ENCODE results near the gene EPB41L4A.
"Not testable (repeated sequence)": the region's sequence is repeated elsewhere in the genome, so short reads cannot be mapped to it uniquely, and the experiment has no call there.

Gene EPB41L4A

DNA sequence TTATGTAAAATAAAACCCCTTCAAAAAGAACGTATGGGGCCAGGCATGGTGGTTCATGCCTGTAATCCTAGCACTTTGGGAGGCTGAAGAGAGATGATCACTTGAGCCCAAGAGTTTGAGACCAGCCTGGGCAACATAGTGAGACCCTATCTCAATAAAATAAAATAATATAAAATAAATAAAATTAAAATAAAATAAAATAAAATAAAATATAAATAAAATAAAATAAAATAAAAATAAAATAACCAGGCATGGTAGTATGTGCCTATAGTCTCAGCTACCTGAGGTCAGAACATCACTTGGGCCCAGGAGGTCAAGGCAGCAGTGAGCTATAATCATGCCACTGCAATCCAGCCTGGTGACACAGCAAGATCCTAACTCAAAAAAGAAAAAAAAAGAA, 185.1 kb downstream of the EPB41L4A start:
- TF ChIP-seq, protein P1, sequence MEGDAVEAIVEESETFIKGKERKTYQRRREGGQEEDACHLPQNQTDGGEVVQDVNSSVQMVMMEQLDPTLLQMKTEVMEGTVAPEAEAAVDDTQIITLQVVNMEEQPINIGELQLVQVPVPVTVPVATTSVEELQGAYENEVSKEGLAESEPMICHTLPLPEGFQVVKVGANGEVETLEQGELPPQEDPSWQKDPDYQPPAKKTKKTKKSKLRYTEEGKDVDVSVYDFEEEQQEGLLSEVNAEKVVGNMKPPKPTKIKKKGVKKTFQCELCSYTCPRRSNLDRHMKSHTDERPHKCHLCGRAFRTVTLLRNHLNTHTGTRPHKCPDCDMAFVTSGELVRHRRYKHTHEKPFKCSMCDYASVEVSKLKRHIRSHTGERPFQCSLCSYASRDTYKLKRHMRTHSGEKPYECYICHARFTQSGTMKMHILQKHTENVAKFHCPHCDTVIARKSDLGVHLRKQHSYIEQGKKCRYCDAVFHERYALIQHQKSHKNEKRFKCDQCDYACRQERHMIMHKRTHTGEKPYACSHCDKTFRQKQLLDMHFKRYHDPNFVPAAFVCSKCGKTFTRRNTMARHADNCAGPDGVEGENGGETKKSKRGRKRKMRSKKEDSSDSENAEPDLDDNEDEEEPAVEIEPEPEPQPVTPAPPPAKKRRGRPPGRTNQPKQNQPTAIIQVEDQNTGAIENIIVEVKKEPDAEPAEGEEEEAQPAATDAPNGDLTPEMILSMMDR (IDR thresholded peaks at IDR 0.05; ENCODE audit: low read depth, low read length) = no peak
- no peak for DNase-seq
- H3K9me3 ChIP-seq (ENCODE audit: severe bottlenecking) = no peaks in the 10 kb centered on the region
- H3K4me3 ChIP-seq (ENCODE audit: low read depth, low read length) = no peak overlapping the region
- H3K36me3 ChIP-seq = no peaks in the 10 kb centered on the region
- no peak overlapping the region for H3K27ac ChIP-seq
- no peaks in the 10 kb centered on the region for H3K27me3 ChIP-seq (ENCODE audit: insufficient read depth, low read depth, severe bottlenecking)

DNA sequence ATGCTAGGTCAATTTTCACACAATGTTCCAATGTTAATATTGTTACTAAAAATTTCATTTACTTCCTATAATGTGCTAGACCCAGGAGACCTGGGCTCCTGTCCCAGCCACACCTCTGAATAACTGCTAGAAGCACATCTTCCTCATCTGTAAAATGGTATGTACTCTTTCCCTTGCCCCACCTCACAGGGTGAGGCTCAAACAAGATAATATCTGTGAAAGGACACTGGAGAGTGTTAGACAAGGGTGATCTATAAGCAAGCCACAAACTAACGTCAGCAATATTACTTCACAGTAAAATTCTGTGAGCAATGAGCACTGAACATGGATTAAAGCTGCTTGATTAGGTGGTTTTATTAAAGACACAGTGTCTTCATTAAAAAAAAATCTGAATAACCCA, 186.4 kb downstream of the EPB41L4A start:
- no peaks in the 10 kb centered on the region for H3K27me3 ChIP-seq (ENCODE audit: insufficient read depth, low read depth, severe bottlenecking)
- no peaks in the 10 kb centered on the region for H3K9me3 ChIP-seq (ENCODE audit: severe bottlenecking)
- TF ChIP-seq, protein P1 (IDR thresholded peaks at IDR 0.05; ENCODE audit: low read depth, low read length) = no peak
- no peaks in the 10 kb centered on the region for H3K36me3 ChIP-seq
- H3K27ac ChIP-seq = no peak overlapping the region
- no peak for DNase-seq
- no peak overlapping the region for H3K4me3 ChIP-seq (ENCODE audit: low read depth, low read length)

DNA sequence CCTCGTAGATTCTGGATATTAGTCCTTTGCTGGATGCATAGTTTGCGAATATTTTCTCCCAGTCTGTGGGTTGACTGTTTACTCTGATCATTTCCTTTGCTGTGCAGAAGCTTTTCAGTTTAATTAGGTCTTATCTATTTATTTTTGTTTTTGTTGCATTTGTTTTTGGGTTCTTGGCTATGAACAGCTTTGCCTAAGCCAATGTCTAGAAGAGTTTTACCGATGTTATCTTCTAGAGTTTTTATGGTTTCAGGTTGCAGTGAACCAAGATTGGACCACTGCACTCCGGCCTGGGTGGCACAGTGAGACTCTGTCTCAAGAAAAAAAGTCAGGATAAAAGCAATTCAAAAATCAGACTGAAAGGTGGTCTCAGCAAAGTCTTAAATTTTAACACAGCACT, 188.5 kb downstream of the EPB41L4A start:
- TF ChIP-seq, protein P1 (IDR thresholded peaks at IDR 0.05; ENCODE audit: low read depth, low read length) = no peak
- Histone ChIP-seq H3K4me3 (ENCODE audit: low read depth, low read length) (no peak overlapping the region), H3K27ac (no peak overlapping the region), H3K9me3 (ENCODE audit: severe bottlenecking) (no peaks in the 10 kb centered on the region), H3K27me3 (ENCODE audit: insufficient read depth, low read depth, severe bottlenecking) (no peaks in the 10 kb centered on the region), H3K36me3 (no peaks in the 10 kb centered on the region)
- DNase-seq = no peak

DNA sequence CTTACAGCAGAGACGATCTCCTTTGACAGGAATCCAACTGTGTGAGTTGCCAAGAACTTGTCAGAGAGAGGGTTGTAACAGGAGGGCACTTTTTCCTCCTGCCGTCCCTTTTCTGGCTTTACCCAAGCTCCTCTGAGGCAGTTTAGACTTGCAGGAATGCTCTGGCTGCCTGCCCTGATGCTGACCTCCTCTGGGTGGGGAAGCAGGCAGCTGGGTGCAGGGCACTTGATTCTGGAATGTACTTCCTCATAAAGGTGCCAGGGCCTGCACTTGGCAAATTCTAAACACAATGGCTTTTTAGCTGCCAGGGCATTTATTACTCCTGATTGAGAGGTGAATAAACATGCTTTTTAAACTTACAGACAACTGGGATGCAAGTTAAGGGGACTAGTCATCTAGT, 190.4 kb downstream of the EPB41L4A start:
- TF ChIP-seq, protein P1 (IDR thresholded peaks at IDR 0.05; ENCODE audit: low read depth, low read length) = no peak
- Histone ChIP-seq H3K27me3 (ENCODE audit: insufficient read depth, low read depth, severe bottlenecking) (no peaks in the 10 kb centered on the region), H3K9me3 (ENCODE audit: severe bottlenecking) (no peaks in the 10 kb centered on the region), H3K27ac (no peak overlapping the region), H3K36me3 (no peaks in the 10 kb centered on the region), H3K4me3 (ENCODE audit: low read depth, low read length) (no peak overlapping the region)
- DNase-seq = no peak

DNA sequence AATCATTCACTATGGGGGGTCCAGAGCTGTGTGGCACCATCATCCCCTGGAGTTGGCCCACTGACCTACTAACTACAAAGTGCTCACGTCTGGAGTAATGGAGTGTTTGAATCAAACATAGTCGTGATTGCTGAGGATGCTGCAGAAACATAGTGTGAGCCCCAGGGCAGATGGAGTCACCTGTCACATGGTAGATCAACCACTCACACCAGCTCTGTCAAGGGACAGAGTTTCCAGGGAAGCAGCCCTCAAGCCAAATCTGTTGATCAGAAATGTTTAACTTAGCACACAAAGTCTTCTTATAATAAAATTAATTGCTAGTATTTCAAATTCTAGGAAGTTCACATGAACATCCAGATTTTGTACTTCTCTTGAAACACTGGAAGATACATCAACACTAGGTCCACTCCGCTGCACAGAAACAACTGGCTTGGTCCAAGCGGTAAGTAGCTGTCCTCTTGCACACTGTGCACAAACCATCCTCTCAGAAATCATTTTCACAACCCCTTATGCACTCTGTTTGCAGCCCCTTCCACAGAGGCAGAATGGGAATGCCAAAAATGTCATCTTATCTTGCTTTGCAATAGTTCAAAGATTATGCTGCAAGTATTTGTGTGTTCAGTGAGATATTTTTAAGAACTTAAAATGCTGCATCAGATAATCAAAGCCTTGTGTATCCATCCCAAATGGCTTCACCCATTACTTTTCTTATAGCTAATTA, 191.0 kb downstream of the EPB41L4A start:
- no peaks in the 10 kb centered on the region for H3K9me3 ChIP-seq (ENCODE audit: severe bottlenecking)
- H3K27me3 ChIP-seq (ENCODE audit: insufficient read depth, low read depth, severe bottlenecking) = no peaks in the 10 kb centered on the region
- TF ChIP-seq, protein P1 (IDR thresholded peaks at IDR 0.05; ENCODE audit: low read depth, low read length) = no peak
- no peak overlapping the region for H3K4me3 ChIP-seq (ENCODE audit: low read depth, low read length)
- no peak overlapping the region for H3K27ac ChIP-seq
- no peaks in the 10 kb centered on the region for H3K36me3 ChIP-seq
- DNase-seq = no peak

DNA sequence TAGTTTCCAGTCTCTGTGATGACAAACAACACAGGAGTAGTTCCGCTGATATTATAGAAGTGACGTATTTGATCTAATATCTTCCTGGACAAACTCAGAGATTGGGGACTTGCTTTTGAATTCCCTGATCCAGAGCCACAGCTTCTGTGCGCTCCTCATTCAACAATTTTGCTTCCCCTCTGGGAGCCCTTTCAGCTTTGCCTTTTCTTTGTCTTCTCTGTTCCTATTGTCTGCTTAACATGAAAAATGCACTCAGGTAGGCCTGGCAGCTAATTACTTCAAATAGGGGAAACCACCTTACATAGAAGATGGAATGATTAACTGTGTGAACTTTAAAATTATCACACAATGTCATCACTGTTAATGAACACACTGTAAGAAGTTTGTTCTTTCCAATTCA, 192.9 kb downstream of the EPB41L4A start:
- Histone ChIP-seq H3K27me3 (ENCODE audit: insufficient read depth, low read depth, severe bottlenecking) (no peaks in the 10 kb centered on the region), H3K36me3 (no peaks in the 10 kb centered on the region), H3K9me3 (ENCODE audit: severe bottlenecking) (no peaks in the 10 kb centered on the region), H3K27ac (no peak overlapping the region), H3K4me3 (ENCODE audit: low read depth, low read length) (no peak overlapping the region)
- DNase-seq = no peak
- TF ChIP-seq, protein P1 (IDR thresholded peaks at IDR 0.05; ENCODE audit: low read depth, low read length) = no peak

DNA sequence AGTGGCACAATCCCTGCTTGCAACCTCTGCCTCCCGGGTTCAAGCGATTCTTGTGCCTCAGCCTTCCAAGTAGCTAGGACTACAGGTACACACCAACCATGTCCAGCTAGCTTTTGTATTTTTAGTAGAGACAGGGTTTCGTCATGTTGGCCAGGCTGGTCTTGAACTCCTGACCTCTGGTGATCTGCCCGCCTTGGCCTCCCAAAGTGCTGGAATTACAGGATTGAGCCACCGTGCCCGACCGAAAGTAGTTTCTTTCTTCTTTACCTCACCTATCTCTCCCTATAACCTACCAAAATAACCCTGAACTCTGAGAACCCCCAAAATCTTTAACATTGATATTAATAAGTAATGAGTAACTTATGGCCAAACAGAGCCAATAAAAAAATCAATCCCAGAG, 196.1 kb downstream of the EPB41L4A start:
- not testable (repeated sequence) for H3K9me3 ChIP-seq (ENCODE audit: severe bottlenecking); H3K27ac ChIP-seq; H3K27me3 ChIP-seq (ENCODE audit: insufficient read depth, low read depth, severe bottlenecking); H3K36me3 ChIP-seq; H3K4me3 ChIP-seq (ENCODE audit: low read depth, low read length); DNase-seq

Measured in WERI-Rb-1 (cell line).